Bronchial epithelial cell (primary cell): ENCODE results near the gene RER1. TPM values are rescaled to one million over a fixed set of nuclear protein-coding genes. Genes with fewer than 3 reads are reported as not detected.

Experiments used
- DNase-seq: peaks from one replicate; pipeline ENCODE4 v3.0.0-alpha.2; 2010; ENCODE audit warnings: low read depth
- FAIRE-seq: peaks from 2 replicates; lab custom pipeline; 2011; peaks lifted over from hg19 to GRCh38; lab: Jason Lieb, UNC
- H3K27me3 ChIP-seq: 2 replicates; pipeline ENCODE4 v1.5.1; 2011; ENCODE audit warnings: low read length; ENCODE audit not compliant: control insufficient read depth, insufficient read depth
- H3K36me3 ChIP-seq: 2 replicates; pipeline ENCODE4 v1.5.1; 2011; ENCODE audit warnings: low read length; ENCODE audit not compliant: control insufficient read depth, insufficient read depth
- H3K4me3 ChIP-seq: 2 replicates; pipeline ENCODE4 v1.5.1; 2011; ENCODE audit warnings: mild to moderate bottlenecking, low read depth, low read length, control low read depth
- CTCF ChIP-seq: IDR thresholded peaks from 2 replicates; pipeline ENCODE4 v1.5.1; 2011; ENCODE audit warnings: mild to moderate bottlenecking, moderate library complexity, low read length, control low read depth, inconsistent platforms; ENCODE audit not compliant: insufficient read depth, severe bottlenecking
- total RNA-seq: library from RNA; depleted of rRNA; stranded (reverse); fragments of >200 nt; gene quantifications from 2 replicates; pipeline ENCODE4 v1.2.1, GENCODE V29; 2014

RER1 gene
- total RNA-seq, 1 donor from 2014 or later = 94.8 TPM

GRCh38 chr1:2404890-2405511 lies 13.4 kb downstream of the RER1 start:
- DNase-seq = no peak
- TF ChIP-seq CTCF = no peak
- no peak for FAIRE-seq
- Histone ChIP-seq H3K27me3 (no peaks in the 10 kb centered on the region), H3K4me3 (no peak overlapping the region), H3K36me3 (peaks cover 45% of the 10 kb centered on the region)

- H3K27me3 ChIP-seq = no peaks in the 10 kb centered on the region
- no peak overlapping the region for H3K4me3 ChIP-seq
- peaks cover 40% of the 10 kb centered on the region for H3K36me3 ChIP-seq
- no peak for TF ChIP-seq CTCF
- DNase-seq = no peak
- no peak for FAIRE-seq
Observed at GRCh38 chr1:2405588-2406295, 14.1 kb downstream of the RER1 start.

- Histone ChIP-seq H3K27me3 (no peaks in the 10 kb centered on the region), H3K36me3 (peaks cover 37% of the 10 kb centered on the region), H3K4me3 (no peak overlapping the region)
- no peak for DNase-seq
- no peak for FAIRE-seq
- TF ChIP-seq CTCF = peak; percentile 5
Observed at GRCh38 chr1:2406451-2407041, 14.9 kb downstream of the RER1 start.

- no peak for FAIRE-seq
- Histone ChIP-seq H3K4me3 (no peak overlapping the region), H3K27me3 (no peaks in the 10 kb centered on the region), H3K36me3 (peaks cover 32% of the 10 kb centered on the region)
- no peak for TF ChIP-seq CTCF
- DNase-seq = no peak
Observed at GRCh38 chr1:2407166-2407990, 15.7 kb downstream of the RER1 start.

- no peak for TF ChIP-seq CTCF
- FAIRE-seq = no peak
- no peak for DNase-seq
- Histone ChIP-seq H3K36me3 (peaks cover 27% of the 10 kb centered on the region), H3K27me3 (no peaks in the 10 kb centered on the region), H3K4me3 (no peak overlapping the region)
Observed at GRCh38 chr1:2407991-2408275, 16.3 kb downstream of the RER1 start.
